SK-N-SH (cell line): Measurements from ENCODE around the gene R3HDML. TPM values are rescaled to one million over a fixed set of nuclear protein-coding genes. Genes with fewer than 3 reads are reported as not detected.

Source experiments
- CTCF ChIA-PET: fragments of 300-600, 350-600 bp; formaldehyde crosslinking; extraction: SDS; loops from one replicate; lab custom pipeline; 2021; lab: Yijun Ruan, JAX
- POLR2A ChIA-PET: fragments of 350-600 bp; sonication (Branson Sonifier 250); formaldehyde crosslinking; extraction: SDS; loops from one replicate; lab custom pipeline; 2020; ENCODE audit warnings: antibody characterized with exemption, inconsistent platforms; lab: Yijun Ruan, JAX
- DNase-seq: peaks from one replicate; pipeline ENCODE4 v3.0.0; 2012
- H2AFZ ChIP-seq: fragments of 200-600 bp; sonication (generic); 2 replicates; pipeline ENCODE4 v1.8.1; 2016; ENCODE audit warnings: antibody characterized with exemption, mild to moderate bottlenecking, low read depth
- H3F3A ChIP-seq: fragments of 200-600 bp; sonication (generic); replicated peaks from 2 replicates; pipeline ENCODE3; 2016; ENCODE audit warnings: antibody characterized with exemption, mild to moderate bottlenecking; ENCODE audit not compliant: insufficient read depth
- H3K27ac ChIP-seq, 2 experiments: fragments of 200-500 bp in 1 of 2; fragments of 200-600 bp in 1 of 2; sonication (Bioruptor generic) in 1 of 2; sonication (generic), shearing (Covaris generic) in 1 of 2; 2 replicates each; pipeline versions ENCODE4 v1.5.1 to v1.6.1; 2014 to 2016; ENCODE audit warnings: low read depth in 2 of 2, inconsistent platforms in 1 of 2, low read length in 1 of 2, mild to moderate bottlenecking in 1 of 2, mixed read lengths in 1 of 2
- H3K27me3 ChIP-seq: fragments of 200-600 bp; sonication (generic), shearing (Covaris generic); 2 replicates; pipeline ENCODE4 v1.6.1; 2016; ENCODE audit warnings: mixed run types; ENCODE audit not compliant: insufficient read depth
- H3K36me3 ChIP-seq, 2 experiments: fragments of 200-500 bp in 1 of 2; fragments of 200-600 bp in 1 of 2; sonication (Bioruptor generic) in 1 of 2; sonication (generic) in 1 of 2; replicated peaks in 1 of 2; 2 replicates each; pipeline versions ENCODE3 to v1.5.1; 2014 to 2016; ENCODE audit warnings: low read length in 1 of 2, mild to moderate bottlenecking in 1 of 2; ENCODE audit not compliant: insufficient read depth in 2 of 2, control insufficient read depth in 1 of 2
- H3K4me1 ChIP-seq, 2 experiments: fragments of 200-500 bp in 1 of 2; fragments of 200-600 bp in 1 of 2; sonication (Bioruptor generic) in 1 of 2; sonication (generic), shearing (Covaris generic) in 1 of 2; 2 replicates each; pipeline versions ENCODE4 v1.5.1 to v1.6.1; 2014 to 2016; ENCODE audit warnings: low read depth in 1 of 2, low read length in 1 of 2, mixed run types in 1 of 2; ENCODE audit not compliant: insufficient read depth in 2 of 2, control insufficient read depth in 1 of 2
- H3K4me2 ChIP-seq: fragments of 200-600 bp; sonication (generic), shearing (Covaris generic); 2 replicates; pipeline ENCODE4 v1.6.1; 2017; ENCODE audit warnings: mixed run types
- H3K4me3 ChIP-seq, 2 experiments: fragments of 200-500 bp in 1 of 2; fragments of 200-600 bp in 1 of 2; sonication (Bioruptor generic) in 1 of 2; sonication (generic), shearing (Covaris generic) in 1 of 2; 2 replicates each; pipeline versions ENCODE4 v1.5.1 to v1.8.1; 2014 to 2016; ENCODE audit warnings: low read depth in 2 of 2, inconsistent platforms in 1 of 2, low read length in 1 of 2, mild to moderate bottlenecking in 1 of 2, mixed read lengths in 1 of 2, moderate library complexity in 1 of 2
- H3K79me2 ChIP-seq: fragments of 200-600 bp; sonication (generic); 2 replicates; pipeline ENCODE4 v1.8.1; 2017; ENCODE audit warnings: mild to moderate bottlenecking; ENCODE audit not compliant: insufficient read depth
- H3K9ac ChIP-seq: fragments of 200-600 bp; sonication (generic); 2 replicates; pipeline ENCODE4 v1.6.1; 2017; ENCODE audit warnings: mixed run types
- H3K9me2 ChIP-seq: fragments of 200-600 bp; sonication (generic); 2 replicates; pipeline ENCODE4 v1.6.1; 2017; ENCODE audit warnings: mixed run types
- H3K9me3 ChIP-seq: fragments of 200-600 bp; sonication (generic); 2 replicates; pipeline ENCODE4 v1.6.1; 2017; ENCODE audit warnings: mixed run types, mild to moderate bottlenecking, moderate library complexity
- H4K20me1 ChIP-seq: fragments of 200-600 bp; sonication (generic); 2 replicates; pipeline ENCODE4 v1.6.1; 2017; ENCODE audit warnings: mild to moderate bottlenecking, mixed run types; ENCODE audit not compliant: insufficient read depth
- CHD2 ChIP-seq: fragments of 150-350 bp; IDR thresholded peaks from 2 replicates; pipeline ENCODE4 v1.6.1; 2018; ENCODE audit warnings: low read length; ENCODE audit not compliant: partially characterized antibody
- CTCF ChIP-seq: fragments of 200-600 bp; sonication (generic); IDR thresholded peaks from 2 replicates; pipeline ENCODE4 v1.6.1; 2017; ENCODE audit warnings: antibody characterized with exemption, mild to moderate bottlenecking, moderate library complexity
- EP300 ChIP-seq, 2 experiments: IDR thresholded peaks; 2 replicates each; pipeline versions ENCODE4 v1.4.0 to v1.6.1; 2012; ENCODE audit warnings: borderline replicate concordance in 1 of 2, low read depth in 1 of 2, low read length in 1 of 2
- EZH2phosphoT487 ChIP-seq: fragments of 200-600 bp; sonication (generic); IDR thresholded peaks from 2 replicates; pipeline ENCODE4 v1.6.1; 2017; ENCODE audit warnings: low read depth, mixed run types, mild to moderate bottlenecking, antibody characterized with exemption, moderate library complexity, borderline replicate concordance
- GABPA ChIP-seq: IDR thresholded peaks from 2 replicates; pipeline ENCODE4 v1.4.0; 2012; ENCODE audit warnings: low read depth, mild to moderate bottlenecking
- GATA2 ChIP-seq: sonication (generic); formaldehyde crosslinking; IDR thresholded peaks from 2 replicates; pipeline ENCODE4 v1.5.0; 2020; ENCODE audit warnings: mild to moderate bottlenecking, missing genetic modification reagents
- IRF3 ChIP-seq: fragments of 150-350 bp; IDR thresholded peaks from 2 replicates; pipeline ENCODE4 v1.6.1; 2016; ENCODE audit warnings: mild to moderate bottlenecking, low read depth, low read length
- POLR2AphosphoS5 ChIP-seq: IDR thresholded peaks from 2 replicates; pipeline ENCODE4 v1.6.1; 2012; ENCODE audit warnings: low read depth, low read length
- RAD21 ChIP-seq: IDR thresholded peaks from 2 replicates; pipeline ENCODE4 v1.6.1; 2012; ENCODE audit warnings: mild to moderate bottlenecking, low read length
- RXRA ChIP-seq: IDR thresholded peaks from 2 replicates; pipeline ENCODE4 v1.4.0; 2012; ENCODE audit warnings: low read depth, mild to moderate bottlenecking, borderline replicate concordance
- TAF1 ChIP-seq: IDR thresholded peaks from 2 replicates; pipeline ENCODE4 v1.6.1; 2012; ENCODE audit warnings: low read depth, mild to moderate bottlenecking, low read length, moderate library complexity, borderline replicate concordance
- YY1 ChIP-seq: IDR thresholded peaks from 2 replicates; pipeline ENCODE4 v1.4.0; 2012; ENCODE audit warnings: low read depth, mild to moderate bottlenecking
- ZBTB33 ChIP-seq: IDR thresholded peaks from 2 replicates; pipeline ENCODE4 v1.4.0; 2012; ENCODE audit warnings: low read depth, borderline replicate concordance
- WGBS: methylation state at CpG from one replicate; pipeline ENCODE4 v1.1.6; 2017; ENCODE audit warnings: low lambda C conversion rate; 5-methylcytosine and 5-hydroxymethylcytosine counted together
- polyA plus RNA-seq, 3 experiments: library from polyadenylated mRNA; depleted of rRNA; stranded (reverse); fragments of >200 nt; gene quantifications; 2 replicates each; pipeline ENCODE4 v1.2.3, GENCODE V29; 2012
- TF ChIP-seq, protein P1 (sequence below): fragments of 150-350 bp; IDR thresholded peaks from 2 replicates; pipeline ENCODE4 v1.6.1; 2017; ENCODE audit warnings: antibody characterized with exemption, low read length, low read depth, borderline replicate concordance

R3HDML gene
- polyA plus RNA-seq, 1 of the 3 experiments (the other 2 are of a cell fraction), result not detected

DNA sequence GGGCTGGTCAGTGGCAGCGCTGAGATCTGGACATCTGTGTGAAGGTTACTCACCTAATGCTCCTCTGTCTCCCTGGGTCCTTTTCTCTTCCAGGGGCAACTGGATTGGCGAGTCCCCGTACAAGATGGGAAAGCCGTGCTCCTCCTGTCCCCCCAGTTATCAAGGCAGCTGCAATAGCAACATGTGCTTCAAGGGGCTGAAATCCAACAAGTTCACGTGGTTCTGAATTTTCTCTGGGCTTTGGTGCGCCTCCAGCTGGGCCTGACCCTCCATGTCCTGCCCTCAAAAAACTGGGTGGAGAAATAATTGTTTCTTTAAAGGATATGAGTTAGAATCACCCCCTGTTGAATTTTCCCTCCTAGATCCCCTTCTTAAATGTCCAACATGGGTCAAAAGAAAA is 13.7 kb downstream of the R3HDML start (continued):
- no peak for TF ChIP-seq GATA2 (CRISPR knock-in tag)
- no peak for TF ChIP-seq TAF1
- TF ChIP-seq, all 33 proteins: peak for 0

- H3K9ac ChIP-seq, result no peak overlapping the region
- H3K9me2 ChIP-seq, result no peaks in the 10 kb centered on the region
- H2AFZ ChIP-seq, result no peak overlapping the region
- H3K79me2 ChIP-seq, result no peaks in the 10 kb centered on the region
- no peak overlapping the region for H3K27ac ChIP-seq
- no peaks in the 10 kb centered on the region; the same call in 1 of the 2 replicates for H3K27me3 ChIP-seq
- WGBS, result 58% methylated on average over 6 of the region's 6 CpGs
- H3K4me1 ChIP-seq, result no peaks in the 10 kb centered on the region
- CTCF ChIA-PET, result interaction anchor here (1.0 kb wide), 1 partner anchor 138 kb away, joined by 3 read pairs; no protein-coding TSS in a partner anchor
- POLR2A ChIA-PET, result no interaction called here
- no peak for DNase-seq
- no peaks in the 10 kb centered on the region for H3K9me3 ChIP-seq
- no peak overlapping the region for H3K4me2 ChIP-seq
- H3K4me3 ChIP-seq, result no peak overlapping the region
- TF ChIP-seq EP300 (IDR thresholded peaks at IDR 0.05; ENCODE audit: borderline replicate concordance in 1 of 2, low read depth in 1 of 2, low read length in 1 of 2) (no peak), POLR2AphosphoS5 (no peak), IRF3 (no peak), YY1 (no peak), GABPA (no peak), CTCF (no peak), RAD21 (no peak), ZBTB33 (no peak), EZH2phosphoT487 (no peak), RXRA (no peak), CHD2 (no peak)
- TF ChIP-seq, protein P1, sequence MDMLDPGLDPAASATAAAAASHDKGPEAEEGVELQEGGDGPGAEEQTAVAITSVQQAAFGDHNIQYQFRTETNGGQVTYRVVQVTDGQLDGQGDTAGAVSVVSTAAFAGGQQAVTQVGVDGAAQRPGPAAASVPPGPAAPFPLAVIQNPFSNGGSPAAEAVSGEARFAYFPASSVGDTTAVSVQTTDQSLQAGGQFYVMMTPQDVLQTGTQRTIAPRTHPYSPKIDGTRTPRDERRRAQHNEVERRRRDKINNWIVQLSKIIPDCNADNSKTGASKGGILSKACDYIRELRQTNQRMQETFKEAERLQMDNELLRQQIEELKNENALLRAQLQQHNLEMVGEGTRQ, result no peak
- TF ChIP-seq, all 33 proteins: peak for 0
- H3K36me3 ChIP-seq, result no peaks in the 10 kb centered on the region
- H3F3A ChIP-seq, result no peaks in the 10 kb centered on the region
- no peaks in the 10 kb centered on the region for H4K20me1 ChIP-seq
Observed at GRCh38 chr20:44354979-44355497, 18.2 kb downstream of the R3HDML start.
